Left renal cortex interstitium (tissue), 4 donors: Measurements from ENCODE around the gene KRT13. TPM values are rescaled to one million over a fixed set of nuclear protein-coding genes. Genes with fewer than 3 reads are reported as not detected.

Experiments used
- DNase-seq, 4 donors: peaks; one replicate each; pipeline ENCODE4 v3.0.0-alpha.2; 2013; ENCODE audit warnings: low read depth in 4 of 4, low spot score in 2 of 4, missing footprints in 1 of 4
- polyA plus RNA-seq, 4 donors: library from polyadenylated mRNA; unstranded; fragments of 120-200 nt; gene quantifications; one replicate each; pipeline ENCODE4 v1.2.1, GENCODE V29; 2013; ENCODE audit not compliant: insufficient read length in 4 of 4

The KRT13 gene
- polyA plus RNA-seq, 4 donors, result 0.31 to 0.93 (median 0.40) TPM

DNA sequence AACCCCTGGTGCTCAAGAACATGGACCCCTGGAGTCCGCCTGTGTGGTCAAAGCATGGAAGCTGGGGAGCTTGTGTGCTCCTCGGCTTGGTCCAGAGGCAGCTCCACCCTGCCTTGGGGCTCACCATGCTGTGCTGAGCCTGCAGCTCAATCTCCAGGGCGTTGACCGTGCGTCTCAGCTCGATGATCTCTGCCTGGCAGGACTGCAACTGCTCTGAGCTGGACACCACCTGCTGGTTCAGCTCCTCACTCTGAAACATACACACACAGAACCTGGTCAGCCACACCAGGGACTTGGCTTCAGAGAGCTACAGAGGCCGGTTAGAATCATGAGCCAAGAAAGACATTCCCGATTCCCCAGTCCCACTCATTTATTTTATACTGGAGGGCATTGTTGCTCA lies 27.2 kb downstream of the KRT13 start:
- no peak for DNase-seq

DNA sequence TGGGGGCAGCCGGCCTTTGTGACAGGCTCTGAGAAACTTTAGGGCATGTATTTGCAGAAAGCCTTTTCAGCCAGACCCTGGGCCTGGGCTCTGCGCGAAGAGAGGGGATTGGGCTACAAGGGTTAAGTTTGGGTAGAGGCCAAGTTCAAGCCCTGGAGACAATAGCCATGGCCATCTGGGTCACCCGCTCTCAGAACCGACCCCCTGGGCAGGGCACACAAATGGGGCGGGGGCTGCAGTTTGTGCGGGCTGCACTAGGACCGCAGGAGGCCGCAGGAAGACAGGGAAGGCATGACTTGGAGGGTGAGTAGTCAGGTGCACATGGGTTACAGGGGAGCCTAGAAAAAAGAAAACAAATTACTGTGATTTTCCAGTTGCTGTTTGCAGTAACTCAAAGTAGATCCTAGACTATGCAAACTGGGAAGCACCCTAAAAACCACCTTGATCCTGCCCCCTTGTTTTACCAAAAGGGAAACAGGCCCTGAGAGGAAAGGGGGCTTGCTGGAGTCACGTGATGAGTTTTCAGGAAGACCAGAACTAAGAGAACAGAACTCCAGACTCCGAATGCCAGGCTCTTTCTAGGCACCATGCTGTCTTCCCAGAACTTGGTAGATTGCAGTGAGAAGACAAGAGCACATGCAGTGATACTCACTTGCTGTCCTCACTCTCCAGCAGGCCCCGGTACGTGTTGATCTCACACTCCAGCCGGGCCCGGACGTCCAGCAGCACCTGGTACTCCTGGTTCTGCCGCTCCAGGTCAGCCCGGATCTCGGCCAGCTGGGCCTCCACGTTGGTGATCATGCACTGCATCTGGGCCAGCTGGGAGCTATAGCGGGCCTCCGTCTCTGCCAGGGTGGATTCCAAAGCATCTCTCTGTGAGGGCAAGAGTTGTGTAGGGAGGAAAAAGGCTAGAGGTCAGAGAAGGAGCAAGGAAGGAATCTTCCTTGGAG lies 28.3 kb downstream of the KRT13 start:
- DNase-seq, result no peak

DNA sequence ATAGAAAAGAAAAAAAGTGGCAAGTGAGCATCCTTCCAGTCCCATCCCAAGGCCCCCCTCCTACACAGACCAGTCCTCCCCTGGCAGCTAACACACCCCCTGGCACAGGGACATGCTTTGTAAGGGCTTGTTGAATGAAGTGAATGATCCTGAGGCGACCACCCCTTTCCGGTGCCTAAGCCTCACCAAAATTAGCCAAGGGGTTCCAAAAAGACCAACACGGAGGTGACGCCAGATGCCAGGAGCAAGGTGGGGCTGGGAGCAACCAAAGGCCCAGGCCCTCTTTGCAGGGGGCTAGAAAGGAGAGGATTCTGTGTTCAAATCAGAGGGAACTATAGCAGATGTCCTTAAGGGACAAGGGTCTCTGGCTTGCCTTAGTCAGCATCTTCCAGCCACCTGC lies 30.0 kb downstream of the KRT13 start:
- DNase-seq, result no peak

GRCh38 chr17:41474863-41475262 lies 30.5 kb downstream of the KRT13 start:
- no peak for DNase-seq

DNA sequence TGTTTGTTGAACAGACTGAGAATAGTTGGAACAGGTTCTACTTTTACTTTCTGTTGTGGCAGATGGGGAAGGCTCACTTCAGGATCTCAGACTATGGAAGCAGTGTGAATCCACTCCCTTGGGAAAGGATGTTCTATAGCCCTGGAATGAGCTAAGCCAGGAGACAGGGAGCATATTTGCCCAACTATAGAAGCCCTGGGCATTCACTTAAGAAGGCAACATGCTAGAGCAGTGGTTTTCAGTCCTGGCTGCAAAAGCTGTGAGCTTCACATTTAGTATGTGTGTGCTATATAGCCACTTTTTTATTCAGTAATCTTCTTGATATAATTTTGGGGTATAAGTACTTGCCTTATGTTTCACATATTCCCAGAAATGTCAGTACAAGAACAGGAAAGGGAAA lies 37.1 kb downstream of the KRT13 start:
- DNase-seq, result no peak

GRCh38 chr17:41467561-41467960 lies 37.9 kb downstream of the KRT13 start:
- DNase-seq, result no peak

DNA sequence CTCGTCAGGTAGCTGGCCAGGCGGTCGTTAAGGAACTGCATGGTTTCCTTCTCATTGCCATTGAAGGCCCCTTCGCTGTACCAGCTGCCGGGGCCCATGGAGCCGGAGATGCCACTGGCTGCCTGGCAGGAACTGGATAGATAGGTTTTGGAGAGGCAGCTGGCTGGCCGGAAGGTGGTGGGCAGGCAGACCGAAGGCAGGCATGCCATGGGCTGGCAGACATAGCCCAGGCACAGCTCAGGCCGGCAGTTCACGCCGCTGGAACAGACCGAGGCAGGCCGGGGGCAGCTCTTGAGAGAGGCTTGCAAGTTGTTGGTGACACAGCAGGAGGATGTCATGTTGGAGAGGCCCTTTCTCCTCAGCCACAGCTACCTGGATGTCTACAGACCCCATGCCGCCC lies 38.4 kb downstream of the KRT13 start, which contains the start of gene KRT32:
Gene KRT32 (minus strand): TSS at position 399 of the 400 bp plus-strand sequence. CDS start 61 bp downstream, at position 338.
- DNase-seq, result no peak

DNA sequence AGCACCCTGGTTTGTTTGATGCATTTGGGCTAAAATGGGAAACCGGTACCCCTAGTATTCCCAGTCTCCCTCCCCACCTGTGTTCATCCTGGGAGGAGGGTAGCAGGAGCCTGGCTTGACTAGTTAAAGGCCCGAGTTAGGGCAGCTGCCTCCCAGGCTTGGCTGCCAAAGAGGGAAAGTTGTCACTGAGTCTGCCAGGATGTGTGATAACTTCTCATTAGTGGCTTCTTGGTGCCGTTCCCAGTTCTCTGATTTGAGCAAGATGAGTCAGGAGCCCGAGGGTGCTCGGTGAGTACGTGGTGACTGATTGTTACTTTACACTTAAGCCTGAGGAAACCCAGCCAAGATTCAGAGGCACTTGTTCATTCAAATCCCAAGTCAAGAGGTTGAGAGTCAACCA lies 40.7 kb downstream of the KRT13 start:
- no peak for DNase-seq

- DNase-seq, result no peak
Measured at GRCh38 chr17:41464173-41464572, 41.2 kb downstream of the KRT13 start.

DNA sequence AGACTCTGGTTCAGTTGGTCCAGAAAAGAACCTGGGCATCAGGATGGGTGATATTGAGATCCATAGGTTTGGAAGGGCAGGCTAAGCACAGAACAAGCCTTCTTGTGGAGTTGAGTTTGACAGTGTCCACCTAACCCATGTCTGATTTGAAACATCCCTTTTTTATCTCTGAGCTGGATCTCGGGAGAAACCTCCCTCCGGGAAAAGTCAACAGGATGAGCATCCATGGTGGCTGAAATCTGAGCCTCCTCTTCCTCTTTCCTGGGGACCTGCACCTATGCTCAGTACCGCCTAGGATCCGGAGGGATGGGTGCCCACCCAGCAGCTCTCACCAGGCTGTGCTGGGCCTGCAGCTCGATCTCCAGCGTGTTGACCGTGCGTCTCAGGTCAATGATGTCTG lies 41.7 kb downstream of the KRT13 start:
- DNase-seq, result no peak

DNA sequence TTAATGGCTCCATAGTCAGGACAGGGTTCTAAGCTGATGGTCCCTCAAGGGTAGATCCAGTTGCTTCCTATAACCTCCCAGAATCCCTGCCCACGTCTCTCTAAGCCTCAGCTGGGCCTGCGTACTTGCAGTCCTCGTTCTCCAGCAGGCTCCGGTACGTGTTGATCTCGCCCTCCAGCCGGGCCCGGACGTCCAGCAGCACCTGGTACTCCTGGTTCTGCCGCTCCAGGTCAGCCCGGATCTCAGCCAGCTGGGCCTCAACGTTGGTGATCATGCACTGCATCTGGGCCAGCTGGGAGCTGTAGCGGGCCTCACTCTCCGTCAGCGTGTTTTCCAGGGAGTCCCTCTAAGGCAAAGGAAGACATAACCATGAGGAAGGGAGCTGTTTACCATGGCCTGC lies 42.7 kb downstream of the KRT13 start:
- DNase-seq, result no peak

DNA sequence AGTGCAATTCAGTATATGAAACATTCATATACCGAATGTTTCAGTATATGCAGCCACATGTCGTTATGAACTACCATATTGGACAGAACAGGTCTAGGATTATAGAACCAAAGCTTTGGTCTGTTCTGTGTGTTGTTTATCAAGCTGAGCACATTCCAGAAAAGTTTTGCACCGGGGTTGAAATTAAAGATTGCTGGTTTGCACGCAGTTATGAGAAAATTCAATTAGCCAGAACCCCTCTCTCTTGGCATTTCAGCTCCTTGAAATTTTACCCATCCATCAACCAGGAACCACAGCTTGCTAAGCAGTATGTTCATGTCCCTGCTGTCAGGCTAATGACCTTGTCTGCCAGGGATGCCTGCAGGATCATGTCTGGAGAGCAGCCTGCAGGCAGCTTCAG lies 47.7 kb downstream of the KRT13 start:
- DNase-seq, result no peak

DNA sequence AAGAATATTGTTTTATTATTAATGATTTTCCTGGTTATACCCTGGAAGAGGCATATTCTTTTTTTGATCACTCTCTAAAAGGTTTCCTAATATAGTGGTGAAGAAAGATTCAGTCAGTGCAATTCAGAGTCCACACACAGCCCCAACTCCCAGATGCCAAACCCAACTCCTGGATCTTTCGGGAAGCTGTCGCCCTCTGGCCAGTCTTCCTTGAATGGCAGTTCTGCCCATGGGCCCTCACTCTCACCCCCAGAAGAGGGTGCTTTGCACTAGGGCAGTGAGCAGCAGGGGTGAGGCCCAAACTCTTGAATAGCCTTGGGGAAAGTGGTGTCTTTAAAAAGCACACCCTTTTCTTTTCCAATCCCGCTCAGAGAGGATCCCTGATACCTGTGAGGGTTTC lies 49.2 kb downstream of the KRT13 start:
- no peak for DNase-seq

DNA sequence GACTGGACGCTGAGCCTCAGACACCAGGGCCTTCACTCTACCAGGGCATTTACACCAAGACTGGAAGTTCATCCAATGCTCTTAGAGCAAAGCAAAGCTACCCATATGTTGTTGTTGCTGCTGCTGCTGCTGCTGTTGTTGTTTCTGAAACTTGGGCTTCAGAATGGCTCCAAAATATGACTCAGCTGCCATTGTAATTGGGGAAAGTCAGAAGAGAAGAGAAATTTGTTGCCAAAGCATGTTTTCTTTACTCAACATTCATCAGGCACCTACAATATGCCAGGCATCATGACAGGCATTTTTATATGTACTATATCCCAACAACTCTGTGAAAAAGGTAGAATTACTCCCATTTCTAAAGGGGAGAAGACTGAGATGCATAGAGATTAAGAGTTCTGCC lies 50.2 kb downstream of the KRT13 start:
- no peak for DNase-seq

DNA sequence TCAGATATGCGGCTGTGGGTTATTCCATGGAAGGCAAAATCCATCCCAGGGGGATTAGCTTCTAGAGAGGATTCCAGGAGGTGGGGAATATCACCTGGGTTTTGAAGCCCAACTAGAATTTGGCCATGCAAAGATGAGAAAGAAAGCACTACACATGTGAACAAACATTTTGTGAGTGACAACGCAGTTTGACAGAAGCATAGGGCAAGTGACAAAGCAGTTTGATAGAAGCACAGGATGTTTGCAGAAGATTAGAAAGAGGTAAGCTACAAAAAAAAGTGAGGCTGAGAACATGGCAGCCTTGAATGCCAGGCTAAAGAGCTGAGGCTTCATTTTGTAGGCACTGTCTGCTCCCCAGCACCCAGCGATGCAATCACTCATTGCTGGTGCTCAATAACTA lies 52.3 kb downstream of the KRT13 start:
- DNase-seq, result no peak

DNA sequence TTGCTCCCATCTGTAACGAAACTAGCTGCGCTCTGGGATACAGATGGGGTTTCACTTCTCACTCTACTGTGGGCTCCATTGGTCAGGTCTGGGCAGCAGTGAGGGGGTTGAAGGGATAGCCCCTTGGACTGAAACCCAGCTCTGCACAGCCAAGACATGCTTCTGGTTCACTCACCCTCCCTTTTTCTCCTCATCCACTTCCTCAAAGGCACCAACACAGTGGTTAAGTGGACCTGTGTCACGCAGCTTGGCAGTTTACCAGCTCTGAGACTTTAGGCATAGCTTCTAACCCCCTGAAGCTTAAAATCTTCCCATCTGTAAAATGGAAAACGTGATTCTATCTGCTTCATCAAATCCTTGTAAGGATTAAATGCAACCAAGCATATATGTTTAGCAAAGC lies 53.1 kb downstream of the KRT13 start:
- no peak for DNase-seq

- no peak for DNase-seq
Measured at GRCh38 chr17:41451154-41451728, 54.2 kb downstream of the KRT13 start.

Other genes with a start within 250 kb of the KRT13 start
- gene KRTAP9-6, start 240.2 kb downstream of the KRT13 start, polyA plus RNA-seq, result under 1 TPM in 3 of 4 donors, not detected in 1; 0.09 to 0.14 (median 0.10) TPM
- gene KRTAP9-7, start 229.9 kb downstream of the KRT13 start, polyA plus RNA-seq, result not detected
- not detected for gene KRTAP29-1, start 202.8 kb downstream of the KRT13 start, polyA plus RNA-seq
- not detected for gene KRTAP16-1, start 196.3 kb downstream of the KRT13 start, polyA plus RNA-seq
- gene KRTAP17-1, start 189.9 kb downstream of the KRT13 start, polyA plus RNA-seq, result not detected
- gene KRT33A, start 154.8 kb downstream of the KRT13 start, polyA plus RNA-seq, result not detected
- not detected for gene KRT33B, start 135.8 kb downstream of the KRT13 start, polyA plus RNA-seq
- not detected for gene KRT34, start 123.3 kb downstream of the KRT13 start, polyA plus RNA-seq
- not detected for gene KRT31, start 108.0 kb downstream of the KRT13 start, polyA plus RNA-seq
- not detected for gene KRT37, start 81.0 kb downstream of the KRT13 start, polyA plus RNA-seq
- not detected for gene KRT38, start 64.6 kb downstream of the KRT13 start, polyA plus RNA-seq
- gene KRT32, start 38.2 kb downstream of the KRT13 start, polyA plus RNA-seq, result not detected
- gene KRT35, start 24.5 kb downstream of the KRT13 start, polyA plus RNA-seq, result under 1 TPM in 2 of 4 donors, not detected in 2; 0.10 to 0.14 TPM
- gene KRT36, start 15.7 kb downstream of the KRT13 start, polyA plus RNA-seq, result not detected
- 1 to 10 TPM in 2 of 4 donors, under 1 TPM in 2; 0.49 to 2.6 (median 1.2) TPM for gene KRT15, start 13.3 kb upstream of the KRT13 start, polyA plus RNA-seq
- 100 to 1,000 TPM; 165 to 257 (median 212) TPM for gene KRT19, start 22.7 kb upstream of the KRT13 start, polyA plus RNA-seq
- not detected for gene KRT9, start 66.4 kb upstream of the KRT13 start, polyA plus RNA-seq
- under 1 TPM in 3 of 4 donors, not detected in 1; 0.16 to 0.70 (median 0.51) TPM for gene KRT14, start 81.3 kb upstream of the KRT13 start, polyA plus RNA-seq
- gene KRT16, start 107.2 kb upstream of the KRT13 start, polyA plus RNA-seq, result not detected
- 1 to 10 TPM; 1.5 to 3.4 (median 1.7) TPM for gene KRT17, start 119.0 kb upstream of the KRT13 start, polyA plus RNA-seq
- 100 to 1,000 TPM; 593 to 776 (median 721) TPM for gene EIF1, start 183.3 kb upstream of the KRT13 start, polyA plus RNA-seq
- not detected for gene GAST, start 206.7 kb upstream of the KRT13 start, polyA plus RNA-seq
- 1 to 10 TPM in 3 of 4 donors, under 1 TPM in 1; 0.78 to 1.7 (median 1.4) TPM for gene HAP1, start 229.0 kb upstream of the KRT13 start, polyA plus RNA-seq